GM23338 (cell line): ENCODE data around the gene LRRC47. TPM values are rescaled to one million over a fixed set of nuclear protein-coding genes. Genes with fewer than 3 reads are reported as not detected.

Experiments used
- ATAC-seq: fragments of 200-7000 bp; cut with Tn5 transposase; 3 replicates; pipeline ENCODE4 v1.9.1; 2020
- DNase-seq: peaks from one replicate; pipeline ENCODE4 v3.0.0-alpha.2; 2015; ENCODE audit warnings: low spot score
- H2AFZ ChIP-seq: fragments of 200-600 bp; sonication (generic); 2 replicates; pipeline ENCODE4 v1.8.0; 2016; ENCODE audit warnings: antibody characterized with exemption, mild to moderate bottlenecking, moderate library complexity
- H3F3A ChIP-seq: fragments of 200-600 bp; sonication (generic); replicated peaks from 2 replicates; pipeline ENCODE4 v1.8.0; 2017; ENCODE audit warnings: antibody characterized with exemption, mixed run types, low read depth
- H3K27ac ChIP-seq: fragments of 200-600 bp; sonication (generic); 2 replicates; pipeline ENCODE4 v1.6.1; 2016; ENCODE audit warnings: low read depth
- H3K27me3 ChIP-seq: fragments of 200-600 bp; sonication (generic); 2 replicates; pipeline ENCODE4 v1.8.0; 2016; ENCODE audit warnings: mild to moderate bottlenecking, mixed run types, moderate library complexity; ENCODE audit not compliant: insufficient read depth
- H3K36me3 ChIP-seq: fragments of 200-600 bp; sonication (generic); 2 replicates; pipeline ENCODE4 v1.8.0; 2016; ENCODE audit warnings: mild to moderate bottlenecking; ENCODE audit not compliant: insufficient read depth
- H3K4me1 ChIP-seq: fragments of 200-600 bp; sonication (generic); 2 replicates; pipeline ENCODE4 v1.8.0; 2016; ENCODE audit warnings: mild to moderate bottlenecking, moderate library complexity; ENCODE audit not compliant: insufficient read depth
- H3K4me2 ChIP-seq: fragments of 200-600 bp; sonication (generic); 2 replicates; pipeline ENCODE4 v1.7.1; 2017; ENCODE audit warnings: mixed run types
- H3K4me3 ChIP-seq: fragments of 200-600 bp; sonication (generic); 2 replicates; pipeline ENCODE4 v1.6.1; 2016; ENCODE audit warnings: mixed run types
- H3K79me2 ChIP-seq: fragments of 200-600 bp; sonication (generic); replicated peaks from 2 replicates; pipeline ENCODE4 v1.8.0; 2017; ENCODE audit warnings: mild to moderate bottlenecking; ENCODE audit not compliant: insufficient read depth
- H3K9me2 ChIP-seq: fragments of 200-600 bp; sonication (generic); 2 replicates; pipeline ENCODE4 v1.8.0; 2017; ENCODE audit not compliant: insufficient read depth
- H4K20me1 ChIP-seq: fragments of 200-600 bp; sonication (generic); replicated peaks from 2 replicates; pipeline ENCODE4 v1.8.0; 2017; ENCODE audit warnings: mild to moderate bottlenecking; ENCODE audit not compliant: insufficient read depth
- H3K27ac Mint-ChIP-seq: 2 replicates; pipeline ENCODE4 v1.8.0; 2020; ENCODE audit warnings: inconsistent platforms, mild to moderate bottlenecking, moderate library complexity, mixed read lengths
- H3K27me3 Mint-ChIP-seq: 3 replicates; pipeline ENCODE4 v1.8.0; 2022; ENCODE audit warnings: low read depth, mild to moderate bottlenecking, moderate library complexity, mixed read lengths, inconsistent platforms; ENCODE audit not compliant: insufficient read depth, poor library complexity
- H3K36me3 Mint-ChIP-seq: 3 replicates; pipeline ENCODE4 v1.8.0; 2021; ENCODE audit warnings: low read depth, mild to moderate bottlenecking, inconsistent platforms, moderate library complexity, mixed read lengths
- H3K4me1 Mint-ChIP-seq: 3 replicates; pipeline ENCODE4 v1.8.0; 2020; ENCODE audit warnings: mild to moderate bottlenecking, inconsistent platforms, mixed read lengths
- H3K4me3 Mint-ChIP-seq: 3 replicates; pipeline ENCODE4 v1.8.0; 2021; ENCODE audit warnings: moderate library complexity, mild to moderate bottlenecking, inconsistent platforms, mixed read lengths
- H3K9me3 Mint-ChIP-seq: 3 replicates; pipeline ENCODE4 v1.8.0; 2020; ENCODE audit warnings: moderate library complexity, mild to moderate bottlenecking, inconsistent platforms, mixed read lengths
- CREB1 ChIP-seq: fragments of 250-450 bp; sonication (Bioruptor Pico); IDR thresholded peaks from 2 replicates; pipeline ENCODE4 v1.5.0; 2020; ENCODE audit warnings: low read depth, mild to moderate bottlenecking, moderate library complexity
- JUNB ChIP-seq: IDR thresholded peaks from one replicate; pipeline ENCODE4 v1.6.1; 2016; ENCODE audit warnings: antibody characterized with exemption; ENCODE audit not compliant: unreplicated experiment
- ZNF331 ChIP-seq: fragments of 250-450 bp; sonication (Bioruptor Pico); IDR thresholded peaks from 2 replicates; pipeline ENCODE4 v1.5.0; 2020; ENCODE audit warnings: low read depth, mild to moderate bottlenecking, moderate library complexity
- ZNF462 ChIP-seq: fragments of 250-450 bp; sonication (Bioruptor Pico); IDR thresholded peaks from 2 replicates; pipeline ENCODE4 v1.5.0; 2020; ENCODE audit warnings: mild to moderate bottlenecking, moderate library complexity
- polyA plus RNA-seq: library from polyadenylated mRNA; unstranded; fragments of >200 nt; fragmentation: Nextera tagmentation; extraction: Ambion mirVana; gene quantifications from 2 replicates; pipeline ENCODE4 v1.2.1, GENCODE V29; 2016
- total RNA-seq: library from RNA; depleted of rRNA; stranded (reverse); fragments of >200 nt; shearing (Covaris generic); gene quantifications from 2 replicates; pipeline ENCODE4 v1.2.3, GENCODE V29; 2014

LRRC47 gene
- total and polyA plus RNA-seq, 2 experiments from 2014 or later: 15.8 to 76.8 TPM

GRCh38 chr1:3736131-3736561, 60.2 kb downstream of the LRRC47 start (continued):
- no peak for TF ChIP-seq ZNF462 (CRISPR knock-in tag)
- no peak for TF ChIP-seq CREB1 (CRISPR knock-in tag)
- TF ChIP-seq ZNF331: no peak
- no peak for TF ChIP-seq JUNB

DNA sequence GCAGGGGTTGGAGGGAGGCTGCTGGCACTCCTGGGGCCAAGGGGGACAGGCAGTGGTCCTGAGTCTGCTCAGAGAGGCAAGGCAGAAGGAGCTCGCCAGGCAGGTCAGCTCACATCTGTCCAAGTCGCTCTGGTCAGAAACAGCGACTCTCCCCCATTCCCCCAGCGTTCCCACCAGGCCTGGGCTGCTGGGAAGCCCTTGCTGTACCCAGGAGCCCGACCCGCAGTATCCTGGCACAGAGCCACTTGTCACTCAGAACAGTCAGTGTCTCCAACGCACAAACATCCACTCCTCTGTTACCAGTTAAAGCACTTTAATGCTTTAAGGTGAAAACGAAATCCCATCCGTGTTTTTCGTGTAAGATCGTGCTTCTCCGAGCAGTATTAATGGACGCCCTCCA, 60.6 kb downstream of the LRRC47 start:
- H3K4me2 ChIP-seq: no peak overlapping the region
- H3F3A ChIP-seq: 0 out of 2 replicates have a peak, but pooled peaks cover 6% of the 10 kb centered on the region
- no peak overlapping the region for H3K27ac ChIP-seq
- H3K27ac Mint-ChIP-seq: no peak overlapping the region
- H3K36me3 Mint-ChIP-seq: peaks cover 21% of the 10 kb centered on the region; the same call in 2 of the 3 replicates
- DNase-seq: no peak
- ATAC-seq: no peak
- H3K27me3 ChIP-seq: no peaks in the 10 kb centered on the region
- H3K9me3 Mint-ChIP-seq: no peaks in the 10 kb centered on the region
- TF ChIP-seq JUNB: no peak
- peaks cover 6% of the 10 kb centered on the region for H3K27me3 Mint-ChIP-seq
- no peaks in the 10 kb centered on the region for H3K79me2 ChIP-seq
- no peak overlapping the region for H3K4me3 Mint-ChIP-seq
- peaks cover 8% of the 10 kb centered on the region; the same call in 1 of the 2 replicates for H3K36me3 ChIP-seq
- peaks cover 9% of the 10 kb centered on the region; the same call in 1 of the 2 replicates for H4K20me1 ChIP-seq
- no peak overlapping the region for H3K4me3 ChIP-seq
- H3K9me2 ChIP-seq: no peaks in the 10 kb centered on the region
- peaks cover 12% of the 10 kb centered on the region; the same call in 1 of the 2 replicates for H3K4me1 ChIP-seq
- H3K4me1 Mint-ChIP-seq: peaks cover 12% of the 10 kb centered on the region
- no peak overlapping the region for H2AFZ ChIP-seq
